IPS-20b (cell line): ENCODE data around the gene BAMBI.

Experiments used
- H3K27ac ChIP-seq: one replicate; pipeline ENCODE4 v1.5.1; 2013; ENCODE audit warnings: low read length
- H3K27me3 ChIP-seq: 2 replicates; pipeline ENCODE4 v1.6.1; 2013; ENCODE audit warnings: mild to moderate bottlenecking, low read length, inconsistent platforms; ENCODE audit not compliant: insufficient read depth
- H3K36me3 ChIP-seq: 2 replicates; pipeline ENCODE4 v1.6.1; 2013; ENCODE audit warnings: low read depth, mild to moderate bottlenecking, inconsistent platforms, low read length, moderate library complexity; ENCODE audit not compliant: insufficient read depth
- H3K4me1 ChIP-seq: 2 replicates; pipeline ENCODE4 v1.6.1; 2013; ENCODE audit warnings: mild to moderate bottlenecking, control low read depth, inconsistent platforms, low read length, moderate library complexity; ENCODE audit not compliant: insufficient read depth
- H3K4me3 ChIP-seq: 2 replicates; pipeline ENCODE4 v1.5.1; 2013; ENCODE audit warnings: mild to moderate bottlenecking, low read length, inconsistent platforms
- H3K9ac ChIP-seq: 2 replicates; pipeline ENCODE4 v1.6.1; 2013; ENCODE audit warnings: low read depth, mild to moderate bottlenecking, inconsistent platforms, low read length, moderate library complexity
- H3K9me3 ChIP-seq: 2 replicates; pipeline ENCODE4 v1.6.1; 2013; ENCODE audit warnings: mild to moderate bottlenecking, low read depth, low read length, inconsistent platforms; ENCODE audit not compliant: insufficient read depth

The BAMBI gene

DNA sequence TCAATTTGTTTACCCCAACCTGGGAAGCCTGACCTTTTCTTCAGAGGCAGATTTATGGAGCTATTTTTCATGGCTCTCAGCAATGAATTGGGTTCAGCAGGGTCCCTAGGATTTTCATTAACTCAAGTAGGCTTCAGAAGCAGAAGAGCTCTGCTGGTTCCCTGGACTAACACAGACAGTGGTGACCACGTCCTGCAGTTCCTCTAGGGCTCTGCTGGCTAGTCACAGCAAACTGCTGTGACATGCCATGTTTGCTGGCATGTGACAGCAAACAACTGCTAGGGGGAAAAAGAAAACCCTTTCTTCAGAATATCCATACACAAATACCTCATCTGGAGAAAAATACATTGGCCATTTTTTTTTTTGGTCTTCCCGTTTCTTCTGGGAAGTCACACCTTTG is 13.2 kb downstream of the BAMBI start:
- no peak overlapping the region for H3K4me3 ChIP-seq
- no peaks in the 10 kb centered on the region for H3K36me3 ChIP-seq
- no peaks in the 10 kb centered on the region for H3K9me3 ChIP-seq
- H3K9ac ChIP-seq, result 0 out of 2 replicates have a peak overlapping the region, but pooled peaks have one; percentile 12
- H3K27ac ChIP-seq, result no peak overlapping the region
- H3K27me3 ChIP-seq, result no peaks in the 10 kb centered on the region
- peaks cover 39% of the 10 kb centered on the region for H3K4me1 ChIP-seq

DNA sequence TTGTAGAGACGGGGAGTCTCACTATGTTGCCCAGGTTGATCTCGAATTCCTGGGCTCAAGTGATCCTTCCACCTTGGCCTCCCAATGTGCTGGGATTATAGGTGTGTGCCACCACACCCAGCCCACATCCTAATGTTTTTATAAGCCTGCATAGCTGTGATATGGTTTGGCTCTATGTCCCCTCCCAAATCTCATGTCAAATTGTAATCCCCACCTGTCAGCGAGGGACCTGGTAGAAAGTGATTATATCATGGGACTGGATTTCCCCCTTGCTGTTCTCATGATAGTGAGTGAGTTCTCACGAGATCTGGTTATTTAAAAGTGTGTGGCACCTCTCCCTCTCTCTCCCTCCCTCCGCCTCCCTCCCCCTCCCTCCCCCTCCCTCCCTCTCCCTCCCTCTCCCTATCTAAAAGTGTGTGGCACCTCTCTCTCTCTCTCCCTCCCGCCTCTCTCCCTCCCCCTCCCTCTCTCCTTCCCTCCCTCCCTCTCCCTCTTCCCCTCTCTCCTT is 13.9 kb downstream of the BAMBI start:
- H3K4me1 ChIP-seq, result peaks cover 32% of the 10 kb centered on the region
- no peaks in the 10 kb centered on the region for H3K27me3 ChIP-seq
- no peak overlapping the region for H3K9ac ChIP-seq
- no peaks in the 10 kb centered on the region for H3K36me3 ChIP-seq
- H3K4me3 ChIP-seq, result no peak overlapping the region
- no peak overlapping the region for H3K27ac ChIP-seq
- H3K9me3 ChIP-seq, result no peaks in the 10 kb centered on the region

DNA sequence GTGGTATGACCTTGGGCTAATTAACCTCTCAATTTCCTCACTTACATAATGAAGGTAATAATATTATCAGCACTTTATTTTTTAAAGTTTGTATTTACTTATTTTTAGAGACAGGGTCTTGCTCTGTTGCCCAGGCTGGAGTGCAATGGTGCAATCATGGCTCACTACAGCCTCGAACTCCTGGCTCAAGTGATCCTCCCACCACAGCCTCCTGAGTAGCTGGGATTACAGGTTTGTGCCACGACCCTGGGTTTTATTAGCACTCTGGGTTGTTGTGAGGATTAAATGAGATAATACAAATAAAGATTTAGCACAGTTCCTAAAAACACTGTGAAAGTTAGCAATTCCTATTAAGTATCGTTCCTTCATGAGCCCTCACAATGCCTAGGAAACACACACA is 14.7 kb downstream of the BAMBI start:
- H3K27ac ChIP-seq, result no peak overlapping the region

DNA sequence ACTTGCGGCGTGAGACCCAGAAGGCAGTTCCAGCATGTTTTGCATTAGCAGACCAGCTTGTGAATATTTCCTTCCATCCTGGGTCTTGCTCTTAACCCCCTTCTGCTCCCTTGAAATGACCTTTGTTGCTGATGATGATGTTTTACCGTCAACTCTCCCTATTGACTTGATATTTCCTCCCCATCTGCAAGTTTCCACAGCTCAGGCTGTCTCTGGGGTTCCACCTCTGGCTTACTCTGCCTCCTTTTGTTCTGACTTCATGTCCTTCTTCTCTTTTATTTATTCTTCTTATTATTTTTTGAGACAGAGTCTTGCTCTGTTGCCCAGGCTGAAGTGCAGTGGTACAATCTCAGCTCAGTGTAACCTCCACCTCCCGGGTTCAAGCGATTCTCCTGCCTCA is 17.2 kb downstream of the BAMBI start:
- Histone ChIP-seq H3K27ac (no peak overlapping the region), H3K27me3 (no peaks in the 10 kb centered on the region), H3K9me3 (no peaks in the 10 kb centered on the region), H3K9ac (no peak overlapping the region), H3K4me3 (no peak overlapping the region), H3K4me1 (peaks cover 9% of the 10 kb centered on the region; the same call in 1 of the 2 replicates), H3K36me3 (no peaks in the 10 kb centered on the region)

More for the DNA sequence above, 14.7 kb downstream of the BAMBI start:
- no peak overlapping the region for H3K4me3 ChIP-seq
- H3K27me3 ChIP-seq, result no peaks in the 10 kb centered on the region
- H3K4me1 ChIP-seq, result peaks cover 24% of the 10 kb centered on the region
- H3K9ac ChIP-seq, result no peak overlapping the region
- H3K36me3 ChIP-seq, result no peaks in the 10 kb centered on the region
- no peaks in the 10 kb centered on the region for H3K9me3 ChIP-seq

DNA sequence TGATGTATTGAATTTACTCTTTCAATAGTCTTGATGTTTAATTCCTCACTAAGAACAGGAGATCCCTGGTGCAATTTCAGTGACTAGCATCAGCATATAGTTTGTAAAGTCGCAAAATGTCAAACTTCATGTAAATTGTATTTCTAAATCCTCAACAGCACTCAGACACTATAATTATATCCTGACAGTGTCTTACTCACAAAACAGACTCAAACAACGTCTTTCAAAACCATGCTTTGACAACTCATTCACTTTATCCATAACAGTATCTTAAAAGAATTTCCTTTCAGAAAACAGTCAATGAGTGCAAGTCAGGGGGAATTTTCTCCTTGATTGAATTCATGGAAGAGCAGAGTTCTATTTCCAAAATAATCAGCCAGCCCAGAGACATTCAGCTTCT is 20.8 kb downstream of the BAMBI start:
- H3K9ac ChIP-seq, result no peak overlapping the region
- H3K9me3 ChIP-seq, result no peaks in the 10 kb centered on the region
- H3K27me3 ChIP-seq, result no peaks in the 10 kb centered on the region
- H3K4me1 ChIP-seq, result no peaks in the 10 kb centered on the region
- H3K27ac ChIP-seq, result no peak overlapping the region
- no peaks in the 10 kb centered on the region for H3K36me3 ChIP-seq
- no peak overlapping the region for H3K4me3 ChIP-seq

DNA sequence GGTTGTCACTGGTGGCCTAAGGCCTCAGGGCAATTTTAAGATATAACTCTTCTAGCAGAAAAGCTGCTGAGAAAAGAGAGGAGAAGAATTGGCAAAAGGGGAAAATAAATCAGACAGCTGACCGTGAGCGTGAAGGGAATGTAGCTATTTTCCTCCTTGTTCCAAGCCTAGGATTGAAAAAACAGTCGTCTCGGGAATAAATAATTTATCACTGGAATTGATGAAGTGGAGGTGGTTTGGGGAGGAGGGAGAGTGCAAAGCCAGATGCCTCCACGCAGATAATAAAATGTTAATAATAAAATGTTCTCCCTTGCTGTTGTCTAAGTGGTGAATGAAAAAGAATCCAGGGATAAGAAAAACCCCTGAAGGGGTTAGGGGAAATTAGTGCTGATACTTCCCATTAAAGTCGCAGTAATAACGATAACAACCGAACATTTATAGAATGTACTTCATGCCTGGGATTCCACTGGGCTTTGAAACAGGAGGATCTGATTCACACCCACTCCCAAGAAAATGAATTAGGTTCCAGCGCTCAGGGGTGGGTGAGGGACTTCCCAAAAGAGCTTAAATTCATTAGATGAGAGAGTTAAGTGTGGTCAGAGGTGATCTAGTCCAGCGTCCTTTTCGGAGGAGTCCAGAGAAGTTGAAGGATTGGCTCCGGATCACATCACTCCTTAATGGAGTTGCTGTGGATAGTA is 27.3 kb downstream of the BAMBI start:
- no peak overlapping the region for H3K9ac ChIP-seq
- H3K36me3 ChIP-seq, result no peaks in the 10 kb centered on the region
- no peaks in the 10 kb centered on the region for H3K4me1 ChIP-seq
- H3K9me3 ChIP-seq, result no peaks in the 10 kb centered on the region
- H3K4me3 ChIP-seq, result no peak overlapping the region
- H3K27me3 ChIP-seq, result no peaks in the 10 kb centered on the region
- H3K27ac ChIP-seq, result no peak overlapping the region

DNA sequence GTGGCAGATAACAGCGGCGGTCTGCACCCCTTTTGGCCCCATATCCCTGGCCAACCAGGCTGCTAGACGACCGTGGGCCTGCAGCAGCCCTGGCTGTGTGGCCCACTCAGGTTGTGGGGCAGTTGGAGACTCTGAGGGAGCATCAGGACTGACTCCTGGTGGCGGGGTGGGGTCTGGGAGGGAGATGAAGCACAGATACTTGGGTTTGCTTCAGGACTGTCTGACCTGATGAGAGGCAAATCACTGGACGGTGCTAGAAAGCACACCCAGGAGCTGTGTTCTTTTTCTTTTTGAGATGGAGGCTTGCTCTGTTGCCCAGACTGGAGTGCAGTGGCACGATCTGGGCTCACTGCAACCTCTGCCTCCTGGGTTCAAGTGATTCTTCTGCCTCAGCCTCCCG is 28.2 kb downstream of the BAMBI start:
- no peak overlapping the region for H3K9ac ChIP-seq
- H3K4me1 ChIP-seq, result no peaks in the 10 kb centered on the region
- H3K36me3 ChIP-seq, result no peaks in the 10 kb centered on the region
- H3K27me3 ChIP-seq, result no peaks in the 10 kb centered on the region
- no peak overlapping the region for H3K27ac ChIP-seq
- H3K4me3 ChIP-seq, result no peak overlapping the region
- H3K9me3 ChIP-seq, result no peaks in the 10 kb centered on the region

DNA sequence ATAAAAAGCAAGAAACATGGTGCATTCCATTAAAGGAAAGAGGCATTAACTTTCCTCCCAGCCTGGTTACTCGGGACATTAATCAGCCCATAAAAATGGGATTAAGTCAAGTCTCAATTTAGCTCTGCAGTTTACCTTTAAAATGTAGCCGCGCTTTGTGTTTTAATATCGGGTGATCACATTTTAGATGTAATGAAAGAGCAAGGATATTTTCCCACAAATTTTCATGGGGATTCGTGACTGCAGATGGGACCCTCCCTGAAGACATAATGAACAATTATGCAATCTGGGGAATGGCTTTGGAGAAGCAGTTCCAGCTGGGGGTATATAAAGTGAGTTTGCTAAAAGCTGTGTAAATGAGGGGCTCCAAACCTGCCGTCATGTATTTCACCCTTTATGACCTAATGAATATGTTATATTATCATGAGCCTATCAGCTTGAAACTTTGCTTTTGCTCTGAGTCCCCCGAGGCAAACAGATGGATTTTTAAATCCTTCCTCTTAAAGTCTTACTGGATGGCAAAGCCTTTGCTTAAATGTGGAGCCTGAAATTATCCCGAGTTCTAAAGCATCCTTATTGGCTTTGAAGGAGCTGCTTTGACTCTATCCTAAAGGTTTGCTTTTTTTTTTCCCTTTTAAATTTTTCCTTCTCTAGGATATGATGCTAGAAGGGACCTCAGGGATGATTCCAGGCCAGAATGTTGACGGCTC is 31.8 kb downstream of the BAMBI start:
- no peak overlapping the region for H3K27ac ChIP-seq
- H3K27me3 ChIP-seq, result no peaks in the 10 kb centered on the region
- no peaks in the 10 kb centered on the region for H3K9me3 ChIP-seq
- no peaks in the 10 kb centered on the region for H3K4me1 ChIP-seq
- H3K4me3 ChIP-seq, result no peak overlapping the region
- H3K9ac ChIP-seq, result no peak overlapping the region
- no peaks in the 10 kb centered on the region for H3K36me3 ChIP-seq

DNA sequence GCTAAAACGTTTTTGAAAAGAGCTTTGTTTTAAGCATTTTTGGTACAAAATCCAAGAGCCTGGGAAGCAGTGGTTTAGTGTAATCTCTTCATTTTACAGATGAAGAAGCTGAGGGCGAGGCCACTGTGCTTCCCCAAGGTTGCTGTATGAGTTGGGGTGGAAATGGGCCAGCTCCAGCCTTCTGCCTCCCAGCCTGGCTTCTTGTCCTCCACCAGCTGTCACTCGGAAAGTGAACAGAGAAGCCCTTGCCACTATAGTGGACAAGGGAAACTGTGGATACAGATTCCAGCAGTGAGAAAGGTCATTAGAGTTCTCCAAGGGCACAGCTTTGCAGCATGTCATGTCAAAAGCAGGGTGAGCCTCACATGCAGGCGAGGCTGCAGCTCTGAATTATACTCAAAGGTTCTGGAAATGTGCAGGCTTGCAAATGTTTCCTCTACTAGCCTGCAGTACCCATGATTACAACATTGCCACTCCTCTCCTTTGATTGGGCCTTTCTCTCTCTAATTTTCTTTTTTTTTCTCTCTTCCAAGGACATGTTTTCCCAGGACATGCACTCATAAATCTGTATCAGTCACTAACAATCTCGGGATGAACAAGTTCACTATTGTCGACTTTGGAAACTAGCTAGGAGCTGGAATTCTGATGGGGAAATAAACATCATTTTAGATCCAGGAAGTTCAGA is 33.0 kb downstream of the BAMBI start:
- Histone ChIP-seq H3K36me3 (no peaks in the 10 kb centered on the region), H3K4me3 (no peak overlapping the region), H3K9me3 (no peaks in the 10 kb centered on the region), H3K9ac (no peak overlapping the region), H3K4me1 (no peaks in the 10 kb centered on the region), H3K27me3 (no peaks in the 10 kb centered on the region), H3K27ac (no peak overlapping the region)

DNA sequence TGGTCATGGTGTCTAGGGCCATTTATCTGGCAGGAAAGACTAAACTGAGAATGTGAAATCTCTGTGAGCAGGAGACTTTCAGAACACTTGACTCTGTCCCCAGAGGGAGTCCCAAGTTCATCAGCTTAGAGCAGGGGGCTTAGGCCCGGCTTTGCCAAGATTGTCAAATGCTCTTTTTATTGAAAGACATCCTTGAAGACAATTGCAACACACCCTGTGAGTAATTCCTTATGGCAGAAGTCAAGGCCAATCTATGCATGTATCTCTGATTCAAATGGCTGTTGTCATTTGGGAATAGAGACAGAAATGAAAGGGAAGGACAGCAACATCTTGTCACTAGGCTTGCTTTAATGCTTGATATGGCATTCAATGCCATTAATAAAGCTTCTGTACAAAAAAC is 33.7 kb downstream of the BAMBI start:
- Histone ChIP-seq H3K27ac (no peak overlapping the region), H3K9ac (no peak overlapping the region), H3K9me3 (no peaks in the 10 kb centered on the region), H3K36me3 (no peaks in the 10 kb centered on the region), H3K4me3 (no peak overlapping the region), H3K27me3 (no peaks in the 10 kb centered on the region), H3K4me1 (no peaks in the 10 kb centered on the region)

DNA sequence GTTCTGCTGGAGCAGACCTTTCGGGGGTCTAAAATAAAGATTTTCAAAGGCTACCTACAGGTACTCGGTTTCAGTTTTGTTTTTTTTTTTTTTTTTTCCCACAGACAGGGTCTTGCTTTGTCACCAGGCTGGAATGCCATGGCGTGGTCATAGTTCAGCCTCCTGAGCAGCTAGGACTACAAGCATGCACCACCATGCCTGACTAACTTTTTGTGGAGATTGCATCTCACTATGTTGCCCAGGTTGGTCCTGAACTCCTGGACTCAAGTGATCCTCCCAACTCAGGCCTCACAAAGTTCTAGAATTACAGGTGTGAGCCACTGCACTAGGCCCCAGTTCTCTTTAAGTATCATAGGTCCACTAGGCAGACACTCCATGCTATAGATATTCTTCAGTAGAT is 34.5 kb downstream of the BAMBI start:
- no peak overlapping the region for H3K9ac ChIP-seq
- no peaks in the 10 kb centered on the region for H3K36me3 ChIP-seq
- H3K9me3 ChIP-seq, result no peaks in the 10 kb centered on the region
- H3K4me3 ChIP-seq, result no peak overlapping the region
- H3K27me3 ChIP-seq, result no peaks in the 10 kb centered on the region
- no peaks in the 10 kb centered on the region for H3K4me1 ChIP-seq
- no peak overlapping the region for H3K27ac ChIP-seq
